Activated naive CD4-positive, alpha-beta T cell treated with anti-CD3 and anti-CD28 coated beads, Interleukin-2, amount 10 ng/mL, durations not matched to agents 7 days and 5 days (primary cell): Measurements from ENCODE around the gene NOM1.

Experiments used
- CTCF ChIA-PET: fragments of 350-600 bp; sonication (Branson Sonifier 250); formaldehyde crosslinking; loops from one replicate; lab custom pipeline; 2021; ENCODE audit warnings: antibody characterized with exemption; lab: Charles Lee
- DNase-seq: peaks from one replicate; pipeline ENCODE4 v3.0.0-alpha.2; 2020
- H3K27ac Mint-ChIP-seq: one replicate; pipeline ENCODE4 v1.8.0; 2021; ENCODE audit warnings: mild to moderate bottlenecking, moderate library complexity, mixed read lengths
- H3K27me3 Mint-ChIP-seq: one replicate; pipeline ENCODE4 v1.8.0; 2021; ENCODE audit warnings: mild to moderate bottlenecking, mixed read lengths
- H3K36me3 Mint-ChIP-seq: one replicate; pipeline ENCODE4 v1.8.0; 2021; ENCODE audit warnings: mixed read lengths
- H3K4me1 Mint-ChIP-seq: one replicate; pipeline ENCODE4 v1.8.0; 2021; ENCODE audit warnings: mixed read lengths
- H3K4me3 Mint-ChIP-seq: one replicate; pipeline ENCODE4 v1.8.0; 2021; ENCODE audit warnings: mild to moderate bottlenecking, moderate library complexity, mixed read lengths
- H3K9me3 Mint-ChIP-seq: one replicate; pipeline ENCODE4 v1.8.0; 2021; ENCODE audit warnings: mixed read lengths

NOM1 gene

GRCh38 chr7:157017149-157017548 lies 67.6 kb downstream of the NOM1 start:
- H3K4me1 Mint-ChIP-seq, result peaks cover 15% of the 10 kb centered on the region
- H3K9me3 Mint-ChIP-seq, result no peaks in the 10 kb centered on the region
- CTCF ChIA-PET, result no interaction called here
- no peak for DNase-seq
- no peak overlapping the region for H3K4me3 Mint-ChIP-seq
- no peaks in the 10 kb centered on the region for H3K36me3 Mint-ChIP-seq
- H3K27ac Mint-ChIP-seq, result no peak overlapping the region
- H3K27me3 Mint-ChIP-seq, result peaks cover 100% of the 10 kb centered on the region

DNA sequence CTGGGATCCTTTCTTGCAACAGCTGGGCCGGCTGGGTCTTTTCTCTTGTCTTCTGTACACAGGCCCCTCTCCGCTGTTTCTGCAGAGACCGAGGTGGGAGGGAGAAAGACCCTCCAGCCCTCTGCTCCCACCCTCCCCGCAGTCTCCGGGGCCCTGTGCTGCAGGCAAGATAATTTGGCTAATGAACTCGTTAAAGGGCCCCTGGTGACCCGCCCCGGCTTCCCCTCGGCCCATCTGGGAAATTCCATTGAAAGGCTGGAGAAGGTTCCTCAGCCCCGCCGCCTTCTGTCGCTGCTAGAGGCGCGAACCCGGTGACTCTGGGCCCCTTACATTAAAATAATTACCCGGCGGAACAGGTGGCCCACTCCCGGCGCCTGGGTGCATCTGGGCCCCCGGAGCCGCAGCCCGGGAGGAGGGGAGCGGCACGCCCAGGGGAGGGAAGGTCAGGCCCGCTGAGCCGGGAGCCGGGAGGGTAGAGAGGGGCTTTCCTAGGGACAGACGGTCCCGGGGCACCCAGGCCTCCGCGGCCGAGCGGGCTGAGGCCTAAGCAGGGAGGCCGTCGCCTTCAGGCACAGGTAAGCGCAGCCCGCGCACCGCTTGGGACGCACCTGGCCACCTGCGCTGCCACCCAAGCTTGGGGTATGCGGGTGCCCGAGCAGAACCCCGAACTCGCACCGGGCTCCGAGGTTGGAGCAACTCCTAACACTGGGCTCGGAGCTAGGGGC lies 68.3 kb downstream of the NOM1 start:
- Mint-ChIP-seq H3K27ac (no peak overlapping the region), H3K4me1 (peaks cover 15% of the 10 kb centered on the region), H3K27me3 (peaks cover 100% of the 10 kb centered on the region), H3K36me3 (no peaks in the 10 kb centered on the region), H3K4me3 (no peak overlapping the region), H3K9me3 (no peaks in the 10 kb centered on the region)
- CTCF ChIA-PET, result no interaction called here
- no peak for DNase-seq

DNA sequence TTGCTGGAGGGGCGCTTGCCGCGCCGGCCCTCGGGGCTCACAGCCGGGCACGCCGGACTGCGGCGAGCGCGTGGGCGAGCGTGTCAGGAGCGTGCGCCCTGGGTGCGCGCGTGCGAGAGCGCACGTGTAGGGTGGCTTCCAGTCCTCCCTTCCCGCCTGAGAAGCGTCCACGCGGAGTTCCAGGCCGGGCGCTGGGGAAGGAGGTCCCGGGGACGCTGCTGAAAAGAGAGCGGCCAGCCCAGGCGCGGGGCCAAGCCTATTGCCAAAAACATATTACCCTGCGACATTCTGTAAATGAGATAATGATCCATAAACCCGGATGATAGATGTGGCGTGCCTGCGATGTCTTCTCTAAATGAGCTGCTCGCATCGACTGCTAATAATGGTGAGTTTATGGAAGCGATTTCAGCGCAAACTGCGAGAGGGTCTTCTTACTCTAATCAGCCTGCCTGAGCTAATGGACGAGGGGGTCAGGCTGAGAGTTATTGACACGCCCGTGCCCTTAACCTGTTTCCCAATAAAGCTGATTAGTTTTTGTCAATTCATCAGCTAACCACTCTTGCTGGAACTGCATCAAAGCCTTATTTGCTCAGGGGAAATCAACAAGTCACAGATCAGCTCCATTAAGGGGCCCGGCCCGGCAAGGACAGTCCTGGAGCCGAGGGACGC lies 69.0 kb downstream of the NOM1 start:
- no peak for DNase-seq
- no peaks in the 10 kb centered on the region for H3K36me3 Mint-ChIP-seq
- H3K4me3 Mint-ChIP-seq, result no peak overlapping the region
- peaks cover 15% of the 10 kb centered on the region for H3K4me1 Mint-ChIP-seq
- H3K27me3 Mint-ChIP-seq, result peaks cover 100% of the 10 kb centered on the region
- no peak overlapping the region for H3K27ac Mint-ChIP-seq
- CTCF ChIA-PET, result interaction anchor here (1.1 kb wide), 1 partner anchor 15 kb away, joined by 3 read pairs; no protein-coding TSS in a partner anchor
- H3K9me3 Mint-ChIP-seq, result no peaks in the 10 kb centered on the region

DNA sequence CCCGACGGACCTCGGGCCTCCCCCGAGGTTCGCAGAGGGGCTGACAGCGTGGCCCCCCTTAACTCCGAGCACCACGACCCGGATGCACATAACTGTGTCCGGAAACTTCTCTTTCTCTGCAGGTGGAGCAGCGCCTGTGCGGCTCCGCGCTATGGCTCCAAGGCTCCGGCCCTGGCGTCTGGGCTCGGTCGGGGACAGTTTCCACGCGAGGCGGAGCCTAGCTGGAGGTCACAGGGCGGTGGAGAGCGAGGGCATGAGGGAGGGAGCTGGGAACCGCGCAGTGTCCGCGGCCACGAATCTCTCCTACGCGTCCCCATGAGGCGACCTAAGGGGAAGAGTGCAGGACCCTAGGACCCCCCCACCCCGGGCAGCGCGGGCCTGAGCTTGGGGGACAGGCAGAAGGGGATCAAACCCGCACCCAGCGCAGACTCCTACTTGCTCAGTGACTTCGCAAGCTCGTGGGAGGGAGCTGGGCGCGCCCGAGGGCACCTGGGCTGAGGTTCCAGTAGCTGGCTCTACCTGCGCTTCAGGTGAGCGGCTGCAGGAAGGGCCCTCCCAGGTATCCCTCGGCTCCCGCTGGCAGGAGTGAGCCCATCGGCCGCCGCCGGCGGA lies 69.6 kb downstream of the NOM1 start:
- H3K36me3 Mint-ChIP-seq, result no peaks in the 10 kb centered on the region
- H3K4me3 Mint-ChIP-seq, result peak overlapping the region; percentile 31
- H3K9me3 Mint-ChIP-seq, result no peaks in the 10 kb centered on the region
- H3K4me1 Mint-ChIP-seq, result peaks cover 15% of the 10 kb centered on the region
- CTCF ChIA-PET, result interaction anchor here (1.1 kb wide), 1 partner anchor 15 kb away, joined by 3 read pairs; no protein-coding TSS in a partner anchor
- peaks cover 100% of the 10 kb centered on the region for H3K27me3 Mint-ChIP-seq
- H3K27ac Mint-ChIP-seq, result no peak overlapping the region
- DNase-seq, result no peak

- no peaks in the 10 kb centered on the region for H3K36me3 Mint-ChIP-seq
- H3K4me1 Mint-ChIP-seq, result peaks cover 15% of the 10 kb centered on the region
- H3K27me3 Mint-ChIP-seq, result peaks cover 100% of the 10 kb centered on the region
- H3K9me3 Mint-ChIP-seq, result no peaks in the 10 kb centered on the region
- CTCF ChIA-PET, result interaction anchor here (1.1 kb wide), 1 partner anchor 16 kb away, joined by 3 read pairs; no protein-coding TSS in a partner anchor
- DNase-seq, result no peak
- H3K4me3 Mint-ChIP-seq, result no peak overlapping the region
- H3K27ac Mint-ChIP-seq, result peak overlapping the region; percentile 52
Measured at GRCh38 chr7:157019718-157020451, 70.4 kb downstream of the NOM1 start.

- peak overlapping the region; percentile 52 for H3K27ac Mint-ChIP-seq
- CTCF ChIA-PET, result no interaction called here
- H3K36me3 Mint-ChIP-seq, result no peaks in the 10 kb centered on the region
- H3K4me3 Mint-ChIP-seq, result no peak overlapping the region
- DNase-seq, result no peak
- no peaks in the 10 kb centered on the region for H3K9me3 Mint-ChIP-seq
- H3K4me1 Mint-ChIP-seq, result peaks cover 15% of the 10 kb centered on the region
- H3K27me3 Mint-ChIP-seq, result peaks cover 100% of the 10 kb centered on the region
Measured at GRCh38 chr7:157020514-157021070, 71.1 kb downstream of the NOM1 start.

DNA sequence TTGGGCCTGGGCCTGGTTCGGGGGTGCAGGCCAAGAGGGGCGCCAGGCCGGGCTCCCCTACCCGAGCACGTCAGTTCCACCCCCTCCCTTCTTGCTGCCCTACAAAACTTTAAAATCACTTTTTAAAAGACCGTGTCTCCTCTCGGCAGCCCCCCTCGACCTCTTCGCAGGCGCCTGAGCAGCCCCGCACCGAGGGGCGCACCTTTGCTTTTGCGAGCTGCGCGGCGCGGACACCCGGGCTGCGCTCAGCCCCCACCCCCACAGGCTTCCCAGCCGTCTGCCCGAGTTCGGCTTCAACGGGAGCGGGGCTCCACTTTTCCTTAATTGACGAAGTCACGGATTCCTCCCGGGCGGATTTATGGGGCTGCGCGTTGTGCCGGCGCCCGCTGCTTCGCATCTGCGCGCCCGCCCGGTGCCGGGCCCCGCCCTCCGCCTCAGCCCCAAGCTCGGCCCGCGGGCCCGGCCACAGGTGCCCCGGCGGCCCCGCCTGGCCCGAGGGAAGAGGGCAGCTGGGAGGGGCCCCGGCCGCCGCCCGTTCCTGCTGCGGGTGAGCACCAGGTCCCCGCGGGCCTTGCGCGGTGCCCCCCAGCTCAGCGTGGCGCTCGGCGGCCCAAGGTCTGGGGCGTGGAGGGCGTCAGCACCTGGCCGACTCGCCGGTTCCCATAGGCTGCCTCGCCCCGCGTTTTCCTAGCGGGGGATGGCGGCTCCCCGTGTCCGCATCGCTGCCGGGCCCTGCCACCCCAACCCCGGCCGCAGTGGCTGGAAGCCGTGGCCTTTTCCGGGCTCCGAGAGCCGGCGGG lies 71.8 kb downstream of the NOM1 start:
- CTCF ChIA-PET, result no interaction called here
- Mint-ChIP-seq H3K27ac (no peak overlapping the region), H3K36me3 (no peaks in the 10 kb centered on the region), H3K4me1 (peaks cover 12% of the 10 kb centered on the region), H3K4me3 (no peak overlapping the region), H3K9me3 (no peaks in the 10 kb centered on the region), H3K27me3 (peaks cover 94% of the 10 kb centered on the region)
- DNase-seq, result no peak

GRCh38 chr7:157021871-157022680 lies 72.6 kb downstream of the NOM1 start:
- DNase-seq, result no peak
- Mint-ChIP-seq H3K4me3 (no peak overlapping the region), H3K36me3 (no peaks in the 10 kb centered on the region), H3K9me3 (no peaks in the 10 kb centered on the region), H3K4me1 (peaks cover 7% of the 10 kb centered on the region), H3K27ac (no peak overlapping the region), H3K27me3 (peaks cover 91% of the 10 kb centered on the region)
- CTCF ChIA-PET, result no interaction called here
